IMR-90 (cell line): ENCODE measurements around the gene LEPROT.

Source experiments
- CEBPB ChIP-seq: IDR thresholded peaks from 2 replicates; pipeline ENCODE4 v1.6.1; 2012; ENCODE audit warnings: low read depth, low read length, improper control_type of control experiment
- CHD1 ChIP-seq: IDR thresholded peaks from 2 replicates; pipeline ENCODE4 v1.6.1; 2012; ENCODE audit warnings: low read depth, low read length, improper control_type of control experiment
- FOS ChIP-seq: fragments of 150-350 bp; IDR thresholded peaks from 2 replicates; pipeline ENCODE4 v1.6.1; 2016; ENCODE audit warnings: low read depth, low read length
- MAFK ChIP-seq: IDR thresholded peaks from 2 replicates; pipeline ENCODE4 v1.6.1; 2012; ENCODE audit warnings: low read depth, low read length, improper control_type of control experiment
- MXI1 ChIP-seq: IDR thresholded peaks from 2 replicates; pipeline ENCODE4 v1.6.1; 2012; ENCODE audit warnings: low read depth, mild to moderate bottlenecking, low read length, moderate library complexity, borderline replicate concordance
- POLR2A ChIP-seq: IDR thresholded peaks from 2 replicates; pipeline ENCODE4 v1.6.1; 2012; ENCODE audit warnings: mild to moderate bottlenecking, low read depth, low read length
- RAD21 ChIP-seq: IDR thresholded peaks from 2 replicates; pipeline ENCODE4 v1.6.1; 2012; ENCODE audit warnings: low read length, improper control_type of control experiment
- RCOR1 ChIP-seq: IDR thresholded peaks from 2 replicates; pipeline ENCODE4 v1.6.1; 2012; ENCODE audit warnings: mild to moderate bottlenecking, low read length, improper control_type of control experiment; ENCODE audit not compliant: insufficient replicate concordance
- RFX5 ChIP-seq: IDR thresholded peaks from 2 replicates; pipeline ENCODE4 v1.8.0; 2012; ENCODE audit warnings: low read depth, mild to moderate bottlenecking, low read length, moderate library complexity
- SMC3 ChIP-seq: fragments of 150-350 bp; IDR thresholded peaks from 2 replicates; pipeline ENCODE4 v1.6.1; 2016; ENCODE audit warnings: low read depth, mild to moderate bottlenecking, antibody characterized with exemption, low read length, moderate library complexity
- TF ChIP-seq, protein P1 (sequence below): conservative IDR thresholded peaks from 2 replicates; pipeline ENCODE4 v1.5.1; 2012; ENCODE audit warnings: mild to moderate bottlenecking, low read depth, low read length, improper control_type of control experiment
- TF ChIP-seq, protein P2 (sequence below): fragments of 150-350 bp; IDR thresholded peaks from 2 replicates; pipeline ENCODE4 v1.6.1; 2017; ENCODE audit warnings: mild to moderate bottlenecking, antibody characterized with exemption, low read length, low read depth

DNA sequence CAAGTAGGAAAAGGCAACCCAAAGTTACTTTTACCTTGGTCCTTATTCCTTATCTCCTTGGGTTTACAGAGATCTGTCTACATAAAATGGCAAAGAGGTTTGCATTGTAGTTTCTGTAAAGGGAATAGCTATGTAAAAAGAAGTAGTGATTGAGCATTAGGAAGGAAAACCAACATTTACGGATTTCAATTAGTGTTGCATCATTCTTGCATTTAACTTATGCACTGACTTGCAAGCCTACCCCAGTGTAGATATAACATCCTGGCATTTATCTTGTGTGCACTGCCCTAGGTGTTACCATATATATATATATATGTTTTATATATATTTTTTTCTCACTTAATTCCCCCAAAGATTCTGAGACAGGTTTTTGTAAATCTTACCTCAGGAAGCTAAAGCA, 3.7 kb upstream of the LEPROT start:
- TF ChIP-seq RCOR1 (no peak), SMC3 (no peak), RFX5 (no peak), FOS (no peak), POLR2A (no peak), CEBPB (0 out of 2 replicates have a peak, but pooled peaks have one; percentile 17), RAD21 (no peak), CHD1 (no peak), MXI1 (no peak), MAFK (no peak)
- TF ChIP-seq, protein P1, sequence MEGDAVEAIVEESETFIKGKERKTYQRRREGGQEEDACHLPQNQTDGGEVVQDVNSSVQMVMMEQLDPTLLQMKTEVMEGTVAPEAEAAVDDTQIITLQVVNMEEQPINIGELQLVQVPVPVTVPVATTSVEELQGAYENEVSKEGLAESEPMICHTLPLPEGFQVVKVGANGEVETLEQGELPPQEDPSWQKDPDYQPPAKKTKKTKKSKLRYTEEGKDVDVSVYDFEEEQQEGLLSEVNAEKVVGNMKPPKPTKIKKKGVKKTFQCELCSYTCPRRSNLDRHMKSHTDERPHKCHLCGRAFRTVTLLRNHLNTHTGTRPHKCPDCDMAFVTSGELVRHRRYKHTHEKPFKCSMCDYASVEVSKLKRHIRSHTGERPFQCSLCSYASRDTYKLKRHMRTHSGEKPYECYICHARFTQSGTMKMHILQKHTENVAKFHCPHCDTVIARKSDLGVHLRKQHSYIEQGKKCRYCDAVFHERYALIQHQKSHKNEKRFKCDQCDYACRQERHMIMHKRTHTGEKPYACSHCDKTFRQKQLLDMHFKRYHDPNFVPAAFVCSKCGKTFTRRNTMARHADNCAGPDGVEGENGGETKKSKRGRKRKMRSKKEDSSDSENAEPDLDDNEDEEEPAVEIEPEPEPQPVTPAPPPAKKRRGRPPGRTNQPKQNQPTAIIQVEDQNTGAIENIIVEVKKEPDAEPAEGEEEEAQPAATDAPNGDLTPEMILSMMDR, result no peak
- TF ChIP-seq, protein P2, sequence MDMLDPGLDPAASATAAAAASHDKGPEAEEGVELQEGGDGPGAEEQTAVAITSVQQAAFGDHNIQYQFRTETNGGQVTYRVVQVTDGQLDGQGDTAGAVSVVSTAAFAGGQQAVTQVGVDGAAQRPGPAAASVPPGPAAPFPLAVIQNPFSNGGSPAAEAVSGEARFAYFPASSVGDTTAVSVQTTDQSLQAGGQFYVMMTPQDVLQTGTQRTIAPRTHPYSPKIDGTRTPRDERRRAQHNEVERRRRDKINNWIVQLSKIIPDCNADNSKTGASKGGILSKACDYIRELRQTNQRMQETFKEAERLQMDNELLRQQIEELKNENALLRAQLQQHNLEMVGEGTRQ, result no peak
